ENCODE measurements around the gene CEBPE. TPM values are rescaled to one million over a fixed set of nuclear protein-coding genes. Genes with fewer than 3 reads are reported as not detected.

CEBPE gene
- total RNA-seq, 2 donors from 2014 or later: not detected

- H3K9me3 ChIP-seq: no peaks in the 10 kb centered on the region
- 0 to 1% methylated on average over 14 of the region's 14 CpGs for WGBS, 2 donors
- peaks cover 0 to 27% of the 10 kb centered on the region in 2 donors for H3K36me3 ChIP-seq (replicated peaks in 1 of 2; ENCODE audit: insufficient read depth in 1 of 2, low read depth in 2 of 2)
- H3K27me3 ChIP-seq: no peaks in the 10 kb centered on the region
- intact Hi-C loops (cut with DNase I): no loop called here
- peak overlapping the region; percentile 16 to 66 for H3K4me3 ChIP-seq
- ATAC-seq (peak; percentile 93), DNase-seq (peak; percentile 83 to 92 (median 88))
- H3K27ac ChIP-seq: peak overlapping the region; percentile 41 to 86 (median 72)
- TF ChIP-seq POLR2A (IDR thresholded peaks at IDR 0.05): peak in 2 of 3 donors; percentile 60
- TF ChIP-seq CTCF (IDR thresholded peaks at IDR 0.05): peak in 2 of 7 experiments; percentile 11 to 15
- H3K4me1 ChIP-seq: peaks cover 28% of the 10 kb centered on the region
Measured at GRCh38 chr14:23071244-23071920, 47.7 kb downstream of the CEBPE start.

GRCh38 chr14:23070262-23071129, 48.6 kb downstream of the CEBPE start:
- Histone ChIP-seq H3K27me3 (no peaks in the 10 kb centered on the region), H3K9me3 (no peaks in the 10 kb centered on the region), H3K36me3 (replicated peaks in 1 of 2; ENCODE audit: insufficient read depth in 1 of 2, low read depth in 2 of 2) (peaks cover 3 to 21% of the 10 kb centered on the region in 2 donors), H3K4me1 (peaks cover 28% of the 10 kb centered on the region), H3K4me3 (peak overlapping the region in 1 of 2 donors; percentile 66), H3K27ac (peak overlapping the region in 3 of 4 donors; percentile 70 to 86 (median 74))
- 11 to 12% methylated on average over 10 of the region's 10 CpGs for WGBS, 2 donors
- intact Hi-C loops (cut with DNase I): no loop called here
- ATAC-seq (no peak), DNase-seq (no peak)
- TF ChIP-seq POLR2A (IDR thresholded peaks at IDR 0.05) (no peak), CTCF (IDR thresholded peaks at IDR 0.05) (no peak)

- ATAC-seq: no peak
- H3K4me1 ChIP-seq: peaks cover 28% of the 10 kb centered on the region
- peak overlapping the region in 1 of 4 donors; percentile 19 for H3K27ac ChIP-seq
- no peak for DNase-seq
- intact Hi-C loops (cut with DNase I): no loop called here
- 78 to 89% methylated on average over 4 of the region's 4 CpGs for WGBS, 2 donors
- H3K36me3 ChIP-seq (replicated peaks in 1 of 2; ENCODE audit: insufficient read depth in 1 of 2, low read depth in 2 of 2): peaks cover 6 to 18% of the 10 kb centered on the region in 2 donors
- TF ChIP-seq POLR2A (IDR thresholded peaks at IDR 0.05): no peak
- no peak for TF ChIP-seq CTCF (IDR thresholded peaks at IDR 0.05)
- no peak overlapping the region for H3K4me3 ChIP-seq
- H3K9me3 ChIP-seq: no peaks in the 10 kb centered on the region
- H3K27me3 ChIP-seq: no peaks in the 10 kb centered on the region
Measured at GRCh38 chr14:23069413-23069806, 49.6 kb downstream of the CEBPE start.

GRCh38 chr14:23068789-23069412, 50.2 kb downstream of the CEBPE start:
- H3K4me3 ChIP-seq: no peak overlapping the region
- intact Hi-C loops (cut with DNase I): no loop called here
- DNase-seq: peak; percentile 85 to 90 (median 87)
- peak; percentile 89 to 99 (median 99) for TF ChIP-seq CTCF (IDR thresholded peaks at IDR 0.05)
- TF ChIP-seq POLR2A (IDR thresholded peaks at IDR 0.05): no peak
- peak overlapping the region in 2 of 4 donors; percentile 11 to 19 for H3K27ac ChIP-seq
- H3K9me3 ChIP-seq: no peaks in the 10 kb centered on the region
- H3K36me3 ChIP-seq (replicated peaks in 1 of 2; ENCODE audit: insufficient read depth in 1 of 2, low read depth in 2 of 2): peaks cover 6 to 22% of the 10 kb centered on the region in 2 donors
- ATAC-seq: peak; percentile 84
- 26 to 28% methylated on average over 8 of the region's 8 CpGs for WGBS, 2 donors
- no peaks in the 10 kb centered on the region for H3K27me3 ChIP-seq
- peaks cover 28% of the 10 kb centered on the region for H3K4me1 ChIP-seq

Measured in body of pancreas (tissue), 4 donors.